Endothelial cell of umbilical vein (primary cell): ENCODE data around the gene DNAI7.

Experiments
- CTCF ChIP-seq, 2 donors: IDR thresholded peaks; 1 replicate in 1 of 2; 2 replicates in 1 of 2; pipeline ENCODE4 v1.5.1; 2011; ENCODE audit warnings: low read length in 2 of 2, mild to moderate bottlenecking in 2 of 2, moderate library complexity in 2 of 2, control low read depth in 1 of 2, inconsistent platforms in 1 of 2, low read depth in 1 of 2; ENCODE audit not compliant: insufficient read depth in 1 of 2; ENCODE audit errors: extremely low read depth in 1 of 2
- EZH2 ChIP-seq: IDR thresholded peaks from 2 replicates; pipeline ENCODE4 v1.6.1; 2012; ENCODE audit warnings: borderline replicate concordance, low read depth, mild to moderate bottlenecking, moderate library complexity, low read length, inconsistent platforms; ENCODE audit not compliant: severe bottlenecking
- FOS ChIP-seq: IDR thresholded peaks from 2 replicates; pipeline ENCODE4 v1.6.1; 2011; ENCODE audit warnings: mild to moderate bottlenecking, low read length, moderate library complexity, borderline replicate concordance; ENCODE audit not compliant: insufficient read depth
- GATA2 ChIP-seq: IDR thresholded peaks from 2 replicates; pipeline ENCODE4 v1.7.0; 2011; ENCODE audit warnings: low read depth, mild to moderate bottlenecking, moderate library complexity, mixed read lengths, low read length; ENCODE audit not compliant: insufficient read length, insufficient read depth
- JUN ChIP-seq: IDR thresholded peaks from 2 replicates; pipeline ENCODE4 v1.6.1; 2011; ENCODE audit warnings: borderline replicate concordance, low read depth; ENCODE audit not compliant: insufficient read length, insufficient read depth
- MAX ChIP-seq: IDR thresholded peaks from 2 replicates; pipeline ENCODE4 v1.6.1; 2011; ENCODE audit not compliant: insufficient read depth, insufficient read length
- MYC ChIP-seq: IDR thresholded peaks from one replicate; pipeline ENCODE4 v1.6.1; 2011; ENCODE audit warnings: mild to moderate bottlenecking, low read depth, low read length
- POLR2A ChIP-seq: IDR thresholded peaks from 2 replicates; pipeline ENCODE4 v1.6.1; 2012; ENCODE audit warnings: low read depth, mild to moderate bottlenecking, control low read depth, low read length
- POLR2AphosphoS5 ChIP-seq: IDR thresholded peaks from 2 replicates; pipeline ENCODE4 v1.6.1; 2012; ENCODE audit warnings: low read depth, mild to moderate bottlenecking, control low read depth, low read length, moderate library complexity; ENCODE audit not compliant: insufficient read depth

GRCh38 chr12:25083211-25083610, 111.7 kb downstream of the DNAI7 start:
- no peak for TF ChIP-seq CTCF (IDR thresholded peaks at IDR 0.05; ENCODE audit: extremely low read depth in 1 of 2, insufficient read depth in 1 of 2, low read depth in 1 of 2, low read length in 2 of 2)
- no peak for TF ChIP-seq POLR2A
- TF ChIP-seq MAX = no peak
- no peak for TF ChIP-seq POLR2AphosphoS5
- no peak for TF ChIP-seq GATA2
- TF ChIP-seq EZH2 = no peak
- TF ChIP-seq MYC = no peak
- no peak for TF ChIP-seq JUN
- TF ChIP-seq FOS = no peak
